UCSD-AML1 (cell line): ENCODE measurements around the gene BTBD9.
"Not testable (repeated sequence)": the region's sequence is repeated elsewhere in the genome, so short reads cannot be mapped to it uniquely, and the experiment has no call there.

ENCODE experiments used
- DNase-seq: peaks from one replicate; lab custom pipeline; 2025; ENCODE audit not compliant: unreplicated experiment; lab: John Stamatoyannopoulos, UW

Gene BTBD9

DNA sequence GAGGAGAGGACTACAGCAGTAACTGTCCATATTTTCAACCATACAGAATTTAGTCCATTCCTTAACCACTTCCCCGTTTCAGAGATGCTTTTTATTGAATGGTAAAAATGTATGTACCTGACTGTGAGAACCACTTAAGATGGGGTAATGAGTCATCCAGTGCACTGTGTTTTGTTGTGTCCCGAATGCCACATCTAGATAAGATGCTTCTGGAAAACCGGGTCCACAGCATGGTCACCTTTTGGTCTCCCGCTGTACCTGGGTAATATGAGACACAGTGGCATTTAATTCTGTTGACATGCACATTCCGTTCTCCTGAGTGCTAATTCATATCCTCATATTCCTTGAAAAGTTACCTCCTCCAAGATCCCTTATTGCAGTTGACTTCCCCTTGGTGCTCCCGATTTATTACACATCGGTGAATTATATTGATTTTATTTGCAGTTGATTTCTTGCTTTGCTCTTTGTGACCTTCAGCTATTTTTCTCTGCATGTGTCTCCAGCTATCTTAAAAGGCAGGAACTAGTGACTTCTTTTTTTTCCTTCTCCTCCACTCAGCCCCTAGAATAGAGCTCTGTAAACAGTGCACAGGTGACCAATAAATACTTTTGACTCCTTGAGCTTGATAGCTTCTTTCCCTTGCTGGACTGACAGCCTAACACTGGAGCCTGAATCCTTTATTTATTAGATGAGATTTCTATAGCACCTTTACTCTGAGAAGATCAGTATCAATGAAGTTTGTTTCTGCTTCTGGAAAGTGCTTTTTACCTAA lies 505.6 kb downstream of the BTBD9 start:
- no peak for DNase-seq

DNA sequence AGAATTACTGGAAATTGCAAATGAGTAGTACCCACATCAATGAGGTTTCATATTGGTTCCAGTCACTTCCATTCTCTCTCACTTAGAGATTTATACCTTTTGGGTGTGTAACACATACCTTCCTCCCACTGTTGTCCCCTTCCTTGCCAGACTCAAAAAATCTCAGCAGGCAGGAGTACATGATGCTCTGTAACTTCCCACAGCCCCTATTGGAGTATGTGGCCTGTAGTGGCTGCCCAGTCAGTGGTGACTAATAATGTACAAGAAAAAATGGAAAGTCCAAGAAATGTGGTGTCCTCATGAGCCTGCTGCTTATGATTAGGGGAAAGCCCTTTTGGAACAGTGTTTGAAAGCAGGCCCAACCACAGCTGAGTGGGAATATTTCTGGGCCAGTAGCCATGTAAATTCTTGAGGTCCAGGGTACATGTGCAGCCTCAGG lies 508.2 kb downstream of the BTBD9 start:
- DNase-seq = no peak

DNA sequence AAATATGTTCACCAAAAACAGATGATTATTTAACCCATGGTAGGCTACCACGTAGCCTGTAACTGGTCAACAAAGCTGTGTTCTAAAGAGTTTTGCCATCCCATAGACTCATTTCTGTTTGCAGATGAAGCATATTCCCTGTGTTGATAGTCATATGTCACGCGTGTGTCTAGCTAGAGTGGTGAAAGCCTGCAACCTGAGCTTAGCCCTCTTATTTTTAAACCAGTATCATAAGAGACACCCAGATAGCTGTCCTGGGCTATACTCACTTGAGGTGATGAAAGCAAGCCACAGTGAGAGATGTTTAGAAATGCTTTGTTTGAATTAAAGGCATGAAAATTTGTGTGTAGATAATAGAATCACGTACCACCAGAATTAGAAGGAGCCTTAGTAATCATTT lies 512.4 kb downstream of the BTBD9 start:
- no peak for DNase-seq

DNA sequence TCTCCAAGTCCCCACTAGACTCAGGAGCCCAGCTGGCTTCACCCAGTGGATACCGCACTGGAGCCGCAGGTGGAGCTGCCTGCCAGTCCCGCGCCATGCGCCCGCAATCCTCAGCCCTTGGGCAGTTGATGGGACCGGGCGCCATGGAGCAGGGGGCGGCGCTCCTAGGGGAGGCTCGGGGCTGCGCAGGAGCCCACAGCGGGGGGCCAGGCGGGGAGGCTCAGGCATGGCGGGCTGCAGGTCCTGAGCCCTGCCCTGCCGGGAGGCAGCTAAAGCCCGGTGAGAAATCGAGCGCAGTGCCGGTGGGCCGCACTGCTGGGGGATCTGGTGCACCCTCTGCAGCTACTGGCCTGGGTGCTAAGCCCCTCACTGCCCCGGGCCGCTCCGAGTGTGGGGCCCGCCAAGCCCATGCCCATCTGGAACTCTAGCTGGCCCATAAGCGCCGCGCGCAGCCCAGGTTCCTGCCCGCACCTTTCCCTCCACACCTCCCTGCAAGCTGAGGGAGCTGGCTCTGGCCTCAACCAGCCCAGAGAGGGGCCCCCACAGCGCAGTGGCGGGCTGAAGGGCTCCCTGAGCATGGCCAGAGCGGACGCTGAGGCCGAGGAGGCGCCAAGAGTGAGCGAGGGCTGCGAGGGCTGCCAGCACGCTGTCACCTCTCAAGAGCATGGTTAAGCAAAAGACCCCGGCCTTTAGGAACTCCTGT lies 515.4 kb downstream of the BTBD9 start:
- DNase-seq = not testable (repeated sequence)

DNA sequence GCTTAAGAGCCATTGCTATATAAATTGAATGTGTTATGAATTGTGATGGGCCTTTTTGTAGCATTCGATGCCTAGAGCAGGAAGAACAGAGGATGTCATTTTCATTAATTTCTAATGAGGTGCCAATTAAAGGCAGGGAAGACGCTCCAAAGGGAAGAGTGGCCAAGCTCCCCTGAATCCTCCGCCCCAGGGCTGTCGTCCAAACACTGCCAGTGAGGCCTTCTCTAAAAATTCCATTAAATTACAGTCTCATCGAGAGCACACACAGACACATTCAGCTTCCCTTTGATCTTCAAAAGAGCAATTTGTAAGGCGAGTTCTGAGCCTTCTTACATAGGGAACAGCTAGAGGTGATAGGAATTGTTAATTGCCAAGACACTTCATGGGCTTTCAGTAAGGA lies 520.2 kb downstream of the BTBD9 start:
- no peak for DNase-seq

DNA sequence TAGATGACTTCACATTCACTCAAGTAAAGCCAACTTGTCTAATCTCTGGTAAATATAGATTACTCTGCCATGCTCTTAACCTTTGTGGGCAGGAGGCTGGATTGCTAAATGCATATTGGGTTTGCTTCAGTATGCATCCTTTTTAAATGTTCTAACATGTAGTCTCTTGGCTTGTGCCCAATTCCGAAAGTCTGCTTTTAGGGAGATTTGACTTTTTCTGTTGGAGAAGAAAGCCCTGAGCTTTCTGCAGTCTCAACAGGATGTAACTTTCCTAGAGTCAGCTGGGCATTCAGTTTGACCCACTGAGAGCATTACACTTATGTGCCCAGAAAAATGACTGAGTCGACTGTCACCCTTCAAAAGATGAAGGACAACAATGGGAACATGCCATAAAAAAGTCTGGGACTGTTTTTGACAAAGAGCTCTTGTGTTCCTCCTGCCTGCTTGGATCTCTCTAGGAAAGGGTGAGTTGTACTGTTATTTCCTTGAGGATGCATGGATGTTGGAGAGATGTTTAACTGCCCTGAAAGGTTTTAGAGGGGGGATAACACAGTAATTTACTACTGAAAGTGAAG lies 520.9 kb downstream of the BTBD9 start:
- no peak for DNase-seq
